Activated CD4-positive, alpha-beta T cell treated with anti-CD3 and anti-CD28 coated beads for 48 hours (primary cell): ENCODE measurements around the gene IQSEC3.
"Not testable (repeated sequence)": the region's sequence is repeated elsewhere in the genome, so short reads cannot be mapped to it uniquely, and the experiment has no call there.

ENCODE experiments used
- DNase-seq: peaks from one replicate; pipeline ENCODE4 v3.0.0-alpha.2; 2020

IQSEC3 gene

DNA sequence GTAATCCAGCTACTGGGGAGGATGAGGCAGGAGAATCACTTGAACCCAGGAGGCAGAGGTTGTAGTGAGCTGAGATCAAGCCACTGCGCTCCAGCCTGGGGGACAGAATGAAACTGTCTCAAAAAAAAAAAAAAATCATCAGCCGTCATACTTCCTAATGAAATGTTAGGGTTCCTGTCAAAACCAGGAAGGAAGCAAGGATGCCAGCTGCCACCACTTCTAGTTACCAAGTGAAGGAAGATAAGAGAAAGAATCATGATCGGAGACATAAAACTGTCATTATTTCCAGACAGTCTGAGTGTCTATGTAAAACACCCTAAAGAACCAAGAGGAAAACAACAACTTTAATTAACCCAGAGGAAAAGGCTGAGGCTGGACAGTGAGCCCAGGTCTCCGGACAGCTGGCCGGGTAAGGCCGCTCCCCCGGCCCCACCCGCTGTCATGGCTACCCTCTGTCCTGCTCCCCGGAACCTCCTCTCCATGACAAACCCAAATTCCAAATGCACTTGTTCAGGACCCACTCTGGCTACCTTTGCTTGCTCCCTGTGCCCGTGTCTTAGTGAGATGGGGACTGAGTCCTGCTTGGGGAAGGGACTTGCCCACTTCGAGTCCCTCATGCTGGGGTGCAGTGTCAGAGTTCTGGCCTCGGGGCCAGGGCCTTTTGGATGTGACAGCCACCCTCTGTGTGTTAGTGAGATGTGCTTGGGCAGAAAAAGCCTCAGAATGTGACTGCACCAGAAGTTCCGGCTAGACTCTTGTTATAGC, 118.4 kb downstream of the IQSEC3 start:
- no peak for DNase-seq

DNA sequence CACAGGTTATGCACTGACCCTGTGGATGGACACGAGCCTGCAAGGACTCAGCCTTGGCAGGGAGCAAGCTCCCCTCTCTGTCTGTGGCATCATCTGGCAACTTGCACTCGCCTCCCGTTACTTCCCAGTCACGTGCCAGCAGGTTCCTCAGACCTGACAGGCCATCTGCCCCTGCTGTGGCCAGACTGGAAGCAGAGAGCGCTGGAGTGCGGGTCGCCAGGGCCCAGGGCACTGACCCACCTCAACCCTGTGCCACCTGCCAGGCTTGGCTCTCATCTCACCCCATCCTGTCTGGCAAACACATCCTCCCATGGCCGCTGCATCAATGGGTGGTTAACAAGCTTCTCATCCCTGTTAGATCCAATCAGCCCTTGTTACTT, 119.0 kb downstream of the IQSEC3 start:
- no peak for DNase-seq

DNA sequence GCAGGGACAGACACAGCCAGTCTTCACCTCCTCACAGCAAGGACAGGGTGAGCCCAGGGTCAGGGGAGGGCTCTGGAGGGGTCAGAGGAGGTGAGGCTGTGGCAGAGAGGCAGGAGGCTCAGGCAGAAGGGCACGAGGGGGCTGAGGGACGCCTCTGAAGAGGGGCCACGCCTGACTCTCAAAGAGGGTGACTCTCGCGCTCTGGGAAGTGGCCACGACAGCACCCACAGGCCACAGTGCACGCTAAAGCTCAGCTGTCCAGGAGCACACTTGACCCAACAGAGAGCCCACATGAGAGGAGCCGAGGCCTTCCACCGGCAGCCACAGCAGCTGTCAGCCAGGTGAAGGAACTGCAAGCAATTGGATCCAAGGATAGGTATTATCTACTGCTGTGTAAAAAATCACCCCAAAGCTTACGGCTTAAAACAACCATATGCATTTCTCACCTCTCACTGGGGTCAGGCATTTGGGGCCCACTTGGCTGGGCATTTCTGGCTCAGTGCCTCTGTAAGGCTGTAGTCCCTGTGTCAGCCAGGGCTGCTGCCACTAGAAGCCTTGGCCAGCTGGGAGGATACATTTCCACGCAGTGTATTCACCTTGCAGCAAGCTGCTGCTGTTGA, 119.5 kb downstream of the IQSEC3 start:
- no peak for DNase-seq

DNA sequence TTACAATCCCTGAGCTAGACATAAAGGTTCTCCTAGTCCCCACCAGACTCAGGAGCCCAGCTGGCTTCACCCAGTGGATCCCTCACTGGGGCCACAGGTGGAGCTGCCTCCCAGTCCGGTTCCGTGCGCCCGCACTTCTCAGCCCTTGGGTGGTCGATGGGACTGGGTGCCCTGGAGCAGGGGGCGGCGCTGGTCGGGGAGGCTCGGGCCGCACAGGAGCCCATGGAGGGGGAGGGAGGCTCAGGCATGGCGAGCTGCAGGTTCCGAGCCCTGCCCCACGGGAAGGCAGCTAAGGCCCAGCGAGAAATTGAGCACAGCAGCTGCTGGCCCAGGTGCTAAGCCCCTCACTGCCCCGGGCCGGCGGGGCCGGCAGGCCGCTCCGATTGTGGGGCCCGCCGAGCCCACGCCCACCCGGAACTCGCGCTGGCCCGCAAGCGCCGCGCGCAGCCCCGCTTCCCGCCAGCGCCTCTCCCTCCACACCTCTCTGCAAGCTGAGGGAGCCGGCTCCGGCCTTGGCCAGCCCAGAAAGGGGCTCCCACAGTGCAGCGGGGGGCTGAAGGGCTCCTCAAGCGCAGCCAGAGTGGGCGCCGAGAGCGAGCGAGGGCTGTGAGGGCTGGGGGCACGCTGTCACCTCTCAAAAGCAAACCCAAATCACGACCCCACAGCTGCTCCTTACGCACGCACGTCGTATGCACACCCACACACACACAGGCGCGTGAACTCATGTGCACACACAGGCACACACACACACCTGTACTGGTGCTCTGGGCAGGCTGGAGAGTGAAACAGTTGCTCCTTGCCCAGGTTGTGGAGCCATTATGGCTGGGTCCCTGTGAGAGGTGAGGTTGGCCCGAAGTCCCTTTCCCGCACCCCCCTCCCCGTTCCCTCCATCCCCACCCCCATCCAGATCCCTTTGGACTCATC, 121.7 kb downstream of the IQSEC3 start:
- DNase-seq, result not testable (repeated sequence)

DNA sequence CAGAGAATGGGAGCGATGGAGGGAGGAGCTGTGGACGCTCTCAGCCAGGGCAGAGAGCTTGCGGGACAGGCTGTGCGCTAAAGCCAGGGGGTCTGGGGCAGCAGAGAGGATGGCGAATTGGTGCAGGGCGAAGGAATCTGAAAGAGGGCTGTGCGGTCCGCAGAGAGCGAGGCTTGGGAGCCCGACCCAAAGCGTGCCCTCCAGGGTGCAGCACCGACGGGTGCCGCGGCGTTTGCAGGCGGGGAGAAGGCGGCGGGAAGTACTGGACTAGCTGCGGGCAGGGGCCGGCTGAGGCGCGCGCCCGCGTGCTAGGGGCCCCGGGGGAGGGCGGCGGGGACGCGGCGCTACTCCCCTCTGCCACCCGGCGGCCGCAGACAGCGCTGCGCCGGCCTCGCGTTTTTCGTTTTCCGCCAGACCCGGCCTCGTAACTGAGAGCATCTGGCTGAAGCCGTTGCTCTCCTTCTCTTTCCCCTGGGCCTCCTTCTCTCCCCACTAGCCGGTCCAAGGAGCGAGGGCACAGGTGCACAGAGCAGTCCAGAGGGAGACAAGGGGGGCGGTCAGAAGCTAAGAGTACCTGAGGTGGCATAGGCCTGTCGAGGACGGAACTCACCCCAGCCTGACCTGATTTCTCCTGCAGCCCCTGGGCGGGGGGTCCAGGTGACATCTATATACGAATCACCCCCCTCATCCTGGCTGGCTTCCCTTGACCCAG, 122.5 kb downstream of the IQSEC3 start:
- DNase-seq, result peak; percentile 62

DNA sequence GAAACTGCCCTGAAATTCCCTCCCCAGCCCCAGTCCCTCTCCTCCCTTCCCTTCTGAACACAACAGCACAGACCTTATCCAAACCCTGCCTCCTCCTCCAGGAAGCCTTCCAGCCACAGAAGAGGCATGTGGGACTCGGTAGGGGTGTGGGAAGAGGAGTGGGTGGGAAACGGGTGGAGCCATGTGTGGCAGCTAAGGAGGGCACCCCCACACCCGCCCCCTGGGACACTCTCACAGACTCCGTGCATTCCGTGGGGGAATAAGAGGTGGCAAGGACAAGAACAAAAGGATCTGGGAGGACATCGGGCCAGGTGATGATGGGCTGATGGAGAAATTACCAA, 123.0 kb downstream of the IQSEC3 start:
- no peak for DNase-seq

DNA sequence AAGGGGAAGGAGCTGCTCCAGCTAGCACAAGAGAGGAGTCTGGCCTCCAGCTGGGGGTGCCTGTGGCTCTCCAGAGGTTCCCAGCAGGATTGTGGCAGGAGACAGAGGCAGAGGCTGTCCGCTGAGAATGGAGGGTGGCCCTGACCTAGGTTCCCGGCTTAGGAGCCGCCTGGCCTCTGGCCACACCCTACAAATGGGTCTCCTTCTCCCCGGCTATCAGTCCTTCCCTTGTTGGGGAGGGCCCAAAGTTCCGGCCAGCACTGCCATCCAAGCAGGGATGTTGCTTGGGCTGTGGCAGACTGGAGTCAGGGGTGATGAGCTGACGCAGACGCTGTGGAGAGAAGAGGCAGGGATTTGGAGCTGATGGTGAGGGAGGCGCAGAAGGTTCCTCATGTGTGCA, 124.3 kb downstream of the IQSEC3 start:
- no peak for DNase-seq

DNA sequence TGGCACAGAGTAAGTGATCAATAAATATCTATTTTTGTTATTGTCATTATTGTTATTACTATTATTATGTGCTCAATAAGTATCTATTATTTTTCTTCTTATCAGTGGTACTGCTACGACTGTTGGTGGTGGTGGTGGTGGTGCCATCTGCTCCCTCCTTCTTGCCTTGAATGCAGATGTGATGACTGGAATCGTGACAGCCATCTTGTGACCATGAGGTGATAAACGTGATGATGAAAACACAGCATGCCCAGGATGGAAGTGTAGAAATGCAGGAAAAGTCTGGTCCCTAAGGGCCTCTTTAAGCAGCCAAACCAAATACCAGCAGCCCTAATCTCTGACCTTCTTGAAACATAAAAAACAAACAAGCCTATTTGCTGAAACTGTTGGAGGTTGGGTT, 125.0 kb downstream of the IQSEC3 start:
- no peak for DNase-seq

DNA sequence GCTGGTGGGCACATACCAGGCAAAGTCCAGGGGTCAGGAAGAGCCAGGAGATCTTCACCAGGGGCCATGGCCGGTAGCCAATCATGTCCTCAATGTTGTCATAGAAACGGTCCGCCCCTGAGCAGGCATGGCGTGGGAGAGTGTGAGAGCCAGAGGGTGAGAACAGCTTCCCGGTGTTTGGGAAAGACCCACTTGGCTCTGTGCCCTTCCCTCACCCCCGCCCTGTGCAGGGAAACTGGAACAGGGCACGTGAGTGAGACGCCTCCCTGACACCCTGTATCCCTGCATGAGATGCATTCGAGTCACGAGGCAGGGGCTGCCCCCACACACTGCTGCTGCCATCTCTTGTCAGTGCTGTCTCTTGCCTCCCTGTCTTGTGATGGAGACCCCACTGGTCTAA, 126.7 kb downstream of the IQSEC3 start:
- DNase-seq, result no peak

DNA sequence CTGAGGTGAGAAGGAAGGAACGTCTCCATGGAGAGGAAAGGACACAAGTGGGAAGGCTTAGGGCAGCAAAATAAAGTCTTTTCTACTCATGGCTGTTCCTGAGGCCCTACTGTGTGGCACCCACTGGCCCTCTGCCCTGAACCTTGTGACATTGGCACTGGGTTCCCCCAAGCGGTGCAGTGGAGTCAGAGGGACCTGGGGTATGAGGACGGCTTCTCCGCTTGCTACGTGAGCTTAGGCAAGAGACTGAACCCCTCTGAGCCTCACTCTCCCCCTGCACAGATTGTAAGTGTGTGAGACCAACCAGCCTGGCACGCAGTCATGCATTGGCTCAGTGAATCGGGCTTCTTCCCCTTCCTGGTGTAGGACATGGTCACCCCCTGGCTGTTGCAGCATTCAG, 127.7 kb downstream of the IQSEC3 start:
- DNase-seq, result no peak

DNA sequence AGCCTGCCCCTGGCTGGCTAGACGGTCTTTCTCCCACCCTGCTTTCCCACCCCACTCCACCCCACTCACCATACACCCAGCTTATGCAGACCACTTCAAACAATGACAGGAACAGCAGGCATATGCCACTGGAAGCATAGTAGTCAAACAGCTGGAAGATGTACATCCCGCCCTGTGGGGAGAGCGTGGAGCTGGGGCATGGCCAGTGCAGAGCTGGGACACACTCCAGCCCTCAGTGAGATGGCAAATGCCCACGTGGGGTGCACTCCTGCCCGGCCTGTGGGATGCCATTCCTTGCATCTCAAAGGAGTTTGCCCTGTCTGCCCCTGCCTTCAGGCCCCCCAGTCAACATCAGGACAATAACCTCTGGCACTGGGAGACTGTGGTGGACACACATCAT, 128.6 kb downstream of the IQSEC3 start:
- no peak for DNase-seq

DNA sequence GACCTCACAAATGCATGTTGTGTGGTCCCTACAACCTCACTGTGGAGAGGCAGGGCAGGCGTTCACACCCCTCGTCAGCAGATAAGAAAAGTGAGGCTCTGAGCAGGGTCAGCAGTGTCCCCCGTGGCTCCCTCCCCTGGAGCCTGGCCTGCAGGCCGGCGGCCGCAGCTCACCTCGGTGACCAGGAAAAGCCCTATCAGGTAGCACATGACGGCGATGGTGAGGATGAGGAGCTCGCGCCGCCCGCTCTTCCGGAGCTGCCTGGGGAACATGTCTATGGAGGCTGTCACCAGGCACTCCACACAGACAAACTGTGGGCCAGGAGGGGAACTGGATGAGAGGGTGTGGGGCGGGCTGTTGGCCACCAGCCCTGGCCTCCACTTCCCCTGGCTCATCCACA, 129.4 kb downstream of the IQSEC3 start:
- DNase-seq, result no peak

DNA sequence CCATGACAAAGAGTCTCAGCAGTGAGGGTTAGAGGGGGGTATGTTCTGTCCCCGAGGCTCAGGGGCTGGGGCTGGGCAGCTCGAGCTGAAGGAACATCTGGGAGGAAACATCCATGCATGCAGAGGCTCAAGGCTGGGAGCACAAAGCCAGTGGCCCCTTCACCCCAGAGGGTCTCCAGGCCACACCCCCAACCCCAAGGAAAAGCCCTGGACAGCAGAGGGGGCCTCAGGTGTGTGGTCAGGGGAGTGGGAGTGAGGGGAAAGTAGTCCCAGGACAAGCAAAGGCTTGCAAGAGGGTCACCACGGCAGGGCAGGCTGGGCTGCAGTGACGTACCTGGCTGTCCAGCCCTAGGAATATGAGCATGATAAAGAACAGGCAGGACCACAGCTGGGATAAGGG, 129.9 kb downstream of the IQSEC3 start:
- DNase-seq, result no peak

DNA sequence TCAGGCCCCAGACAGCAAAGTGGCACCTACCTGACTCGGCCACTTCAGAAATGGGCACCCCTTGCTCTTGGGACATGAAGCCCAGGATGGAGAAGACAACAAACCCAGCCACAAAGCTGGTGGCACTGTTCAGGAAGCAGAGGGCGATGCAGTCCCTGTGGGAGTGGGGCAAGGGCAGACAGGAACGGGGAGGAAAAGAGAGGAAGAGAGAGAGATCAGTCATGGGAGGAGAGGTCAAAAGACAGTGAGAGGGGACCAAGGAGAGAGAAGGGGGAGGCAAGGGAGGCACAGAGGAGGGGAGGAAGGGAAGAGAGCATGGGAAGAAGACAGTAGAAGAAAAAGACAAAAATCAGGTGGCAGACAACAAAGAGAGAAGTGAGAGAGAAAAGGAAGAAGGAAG, 130.8 kb downstream of the IQSEC3 start:
- no peak for DNase-seq

DNA sequence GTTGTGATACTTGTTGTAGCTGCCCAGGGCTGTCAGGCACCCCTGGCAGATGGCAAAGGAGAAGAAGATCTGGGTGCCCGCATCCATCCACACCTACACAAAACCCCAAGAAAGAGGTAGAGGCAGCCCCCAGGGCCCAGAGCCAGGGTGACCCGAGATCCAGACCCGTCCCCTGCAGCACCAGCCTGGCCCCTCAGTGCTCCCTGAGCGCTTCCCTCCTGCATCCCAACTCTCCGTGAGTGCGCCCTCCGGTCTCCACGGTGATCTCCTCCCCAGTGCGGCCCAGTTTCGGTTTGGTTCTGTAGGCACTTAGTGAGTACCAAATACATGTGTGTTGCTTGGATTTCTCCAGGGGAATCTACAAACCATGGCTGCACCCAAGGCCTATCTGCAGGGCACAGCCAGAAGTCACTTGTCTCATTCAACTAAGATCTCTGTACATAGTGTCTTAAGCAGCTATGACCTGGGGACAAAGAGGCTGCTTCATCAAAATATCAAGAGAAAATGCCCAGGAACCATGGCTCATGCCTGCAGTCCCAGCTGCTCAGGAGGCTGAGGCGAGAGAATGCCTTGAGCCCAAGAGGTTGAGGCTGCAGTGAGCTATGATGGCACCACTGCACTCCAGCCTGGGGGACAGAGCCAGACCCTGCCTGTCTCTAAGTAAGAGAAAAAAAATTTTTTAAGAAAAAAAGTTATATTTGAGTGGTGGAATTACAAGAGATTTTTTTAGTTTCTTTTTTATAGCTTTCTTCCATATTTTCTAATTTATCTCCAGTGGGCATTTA, 131.5 kb downstream of the IQSEC3 start:
- no peak for DNase-seq

DNA sequence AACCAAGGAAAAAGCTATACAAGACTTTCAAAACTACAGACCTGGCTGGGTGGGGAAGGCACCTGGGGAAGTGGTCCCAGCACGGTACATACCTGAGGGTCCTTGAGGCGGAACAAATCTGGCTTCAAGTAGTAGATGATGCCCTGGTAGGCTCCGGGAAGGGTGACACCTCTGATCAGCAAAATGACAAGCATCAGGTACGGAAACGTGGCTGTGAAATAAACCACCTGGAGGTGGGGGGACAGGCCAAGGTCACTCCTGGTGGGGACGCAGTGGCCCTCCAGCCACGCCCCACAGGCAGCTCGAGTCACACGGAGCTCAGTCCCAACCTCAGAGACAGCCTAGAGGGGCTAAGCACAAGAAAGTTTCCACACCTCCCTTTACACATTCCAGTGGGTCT, 132.1 kb downstream of the IQSEC3 start:
- DNase-seq, result no peak

DNA sequence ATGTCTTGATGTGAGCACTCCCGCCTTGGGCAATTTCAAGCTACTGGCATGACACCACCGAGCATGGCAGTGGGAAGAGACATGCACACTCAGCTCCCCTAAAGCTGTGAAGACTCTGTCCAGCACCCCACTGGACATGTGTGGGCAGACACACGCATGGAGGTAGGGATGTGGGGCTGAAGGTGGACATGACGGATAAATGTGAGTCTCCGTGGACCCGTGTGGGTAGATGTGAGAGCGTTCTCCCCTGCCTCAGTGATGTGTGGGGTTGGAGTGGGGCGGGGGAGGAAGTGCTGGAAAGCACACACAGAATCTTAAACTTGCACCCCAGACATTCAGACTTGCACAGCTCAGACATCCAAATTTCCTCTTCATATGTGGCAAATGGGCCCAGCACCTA, 134.8 kb downstream of the IQSEC3 start:
- DNase-seq, result no peak

DNA sequence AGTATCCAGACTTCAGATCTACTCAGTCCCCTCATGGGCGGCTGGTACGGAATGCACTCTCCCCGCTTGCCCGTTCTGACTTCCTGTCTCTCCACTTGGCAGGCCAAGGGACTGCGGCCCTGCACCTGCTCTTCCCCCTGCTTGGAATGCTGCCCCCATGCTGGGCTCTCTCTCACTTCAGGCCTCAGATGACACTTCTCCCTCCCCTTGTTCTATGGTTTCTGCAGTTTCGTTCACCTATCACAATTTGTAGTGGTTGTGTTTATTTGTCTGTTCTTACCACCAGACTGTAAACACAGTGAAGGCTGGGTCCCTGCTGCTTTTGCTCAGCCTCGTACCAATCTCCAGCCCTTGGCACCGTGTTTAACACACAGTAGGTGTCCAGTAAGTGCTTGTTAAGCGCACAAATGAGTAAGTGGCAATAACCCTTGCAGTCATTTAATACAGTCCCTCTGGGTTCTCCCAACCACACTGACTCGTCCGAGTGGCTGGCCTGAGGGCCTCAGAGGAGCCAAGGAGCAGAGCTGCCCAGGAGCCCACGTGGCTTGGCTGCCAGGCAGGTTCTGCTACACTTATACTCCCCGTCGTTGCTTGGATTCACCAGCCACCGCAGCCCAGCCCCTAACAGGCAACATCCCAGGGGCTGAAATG, 135.6 kb downstream of the IQSEC3 start:
- no peak for DNase-seq

DNA sequence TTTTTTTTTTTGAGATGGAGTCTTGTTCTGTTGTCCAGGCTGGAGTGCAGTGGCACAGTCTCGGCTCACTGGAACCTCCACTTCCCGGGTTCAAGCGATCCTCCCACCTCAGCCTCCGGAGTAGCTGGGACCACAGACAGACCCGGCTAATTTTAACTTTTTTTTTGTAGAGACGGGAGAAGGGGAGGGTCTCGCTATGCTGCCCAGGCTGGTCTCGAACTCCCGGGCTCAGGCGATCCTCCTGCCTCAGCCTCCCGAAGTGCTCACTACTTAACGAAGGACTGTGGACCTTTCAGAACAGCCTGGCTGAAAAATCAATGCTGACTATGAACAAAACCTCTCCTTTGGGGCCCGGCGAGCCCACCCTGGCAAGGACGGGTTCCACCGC, 136.5 kb downstream of the IQSEC3 start:
- DNase-seq, result no peak

DNA sequence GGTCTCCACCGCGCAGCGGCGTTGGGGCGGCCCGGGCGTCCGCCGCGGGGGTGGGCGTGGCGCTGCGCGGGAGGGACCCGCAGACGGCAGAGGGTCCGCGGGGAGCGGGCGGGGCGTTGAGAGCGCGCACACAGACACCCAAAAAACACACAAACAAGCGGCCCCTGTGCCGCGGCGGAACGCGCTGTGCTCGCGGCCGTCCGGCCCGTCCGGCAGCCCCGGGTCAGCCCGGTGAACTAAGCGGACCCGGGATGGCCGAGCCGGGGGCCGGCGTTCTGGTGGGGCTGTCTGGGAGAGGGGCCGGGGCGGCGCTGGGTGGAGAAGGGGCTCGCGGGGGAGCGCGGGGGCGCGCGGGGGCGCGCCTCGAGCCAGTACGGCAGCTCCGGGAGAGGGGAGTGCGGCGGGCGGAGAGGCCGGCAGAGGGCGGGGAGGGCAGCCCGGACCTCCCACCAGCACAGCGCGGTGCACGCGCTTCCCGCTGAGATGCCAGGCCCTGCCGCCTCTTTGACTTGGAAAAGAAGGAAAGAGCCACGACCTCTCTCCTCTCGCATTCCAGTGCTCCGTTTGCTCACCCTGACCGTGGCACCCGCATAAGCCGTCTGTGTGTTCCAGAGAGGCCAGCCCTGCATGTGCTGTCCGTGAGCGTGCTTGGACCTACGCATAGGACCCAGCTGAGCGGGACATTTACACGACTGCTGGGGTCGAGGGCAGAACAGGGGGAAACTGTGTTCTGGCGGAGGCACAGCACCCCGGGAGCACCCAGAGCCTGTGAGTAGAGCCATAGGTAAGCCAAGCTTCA, 137.1 kb downstream of the IQSEC3 start:
- DNase-seq, result no peak

DNA sequence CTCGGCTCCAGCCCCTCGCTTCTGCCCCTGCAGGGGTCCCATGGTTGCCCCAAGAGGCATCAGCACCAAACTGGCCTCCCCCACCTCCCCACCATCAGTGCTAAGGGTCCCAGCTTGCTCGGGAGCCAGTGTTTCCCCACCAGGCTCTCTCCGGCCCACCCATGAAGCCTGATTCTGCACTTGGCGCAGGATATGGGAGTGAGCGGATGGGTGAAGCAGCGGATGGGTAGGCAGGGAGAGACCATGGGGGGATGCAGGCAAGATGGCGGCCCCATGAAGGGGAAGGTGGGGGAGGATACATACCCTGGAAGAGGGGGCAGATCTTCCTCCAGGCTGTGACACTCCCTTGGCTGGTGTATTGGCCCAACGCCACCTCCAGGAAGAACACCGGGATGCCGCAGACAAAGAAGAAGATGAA, 137.7 kb downstream of the IQSEC3 start:
- no peak for DNase-seq
